Fibroblast of villous mesenchyme (primary cell): ENCODE measurements around the gene REEP1. TPM values are rescaled to one million over a fixed set of nuclear protein-coding genes. Genes with fewer than 3 reads are reported as not detected.

Experiments used
- DNase-seq: peaks from one replicate; pipeline ENCODE4 v3.0.0-alpha.2; 2010; ENCODE audit warnings: low read depth
- H3K4me3 ChIP-seq: 2 replicates; pipeline ENCODE4 v1.5.1; 2011; ENCODE audit warnings: low read depth, mild to moderate bottlenecking, low read length
- CTCF ChIP-seq: IDR thresholded peaks from 2 replicates; pipeline ENCODE4 v1.5.1; 2012; ENCODE audit warnings: low read depth, mild to moderate bottlenecking, low read length; ENCODE audit not compliant: insufficient read depth
- total RNA-seq: library from RNA; depleted of rRNA; stranded (reverse); fragments of >200 nt; gene quantifications from 2 replicates; pipeline ENCODE4 v1.2.3, GENCODE V29; 2012

REEP1 gene
- total RNA-seq, 1 donor = under 0.01 TPM

GRCh38 chr2:86272111-86272510 lies 65.3 kb downstream of the REEP1 start:
- DNase-seq = no peak
- H3K4me3 ChIP-seq = no peak overlapping the region
- no peak for TF ChIP-seq CTCF

GRCh38 chr2:86271248-86271647 lies 66.2 kb downstream of the REEP1 start:
- no peak for DNase-seq
- no peak for TF ChIP-seq CTCF
- H3K4me3 ChIP-seq = no peak overlapping the region

- TF ChIP-seq CTCF = no peak
- no peak overlapping the region for H3K4me3 ChIP-seq
- DNase-seq = no peak
Measured at GRCh38 chr2:86263956-86264355, 73.5 kb downstream of the REEP1 start.

GRCh38 chr2:86260978-86261377 lies 76.4 kb downstream of the REEP1 start:
- no peak overlapping the region for H3K4me3 ChIP-seq
- DNase-seq = no peak
- TF ChIP-seq CTCF = no peak

DNA sequence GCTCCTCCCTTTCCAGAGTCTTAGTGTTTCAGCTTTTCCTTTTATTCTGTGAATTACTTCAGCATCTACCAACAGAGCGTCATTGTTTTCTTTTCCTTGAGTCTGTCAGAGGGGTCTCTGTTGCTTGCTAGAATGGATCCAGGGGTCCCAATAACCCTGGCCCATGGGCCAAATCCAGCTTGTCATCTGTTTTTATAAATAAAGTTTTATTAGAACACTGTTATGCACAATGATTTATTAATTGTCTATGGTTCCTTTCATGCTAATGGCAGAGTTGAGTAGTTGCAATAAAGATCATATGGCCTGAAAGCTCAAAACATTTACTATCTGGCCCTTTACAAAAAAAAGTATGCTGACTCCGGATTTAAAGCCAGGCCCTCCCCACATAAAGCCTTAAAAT lies 79.3 kb downstream of the REEP1 start:
- DNase-seq = no peak
- no peak for TF ChIP-seq CTCF

GRCh38 chr2:86256982-86257381 lies 80.4 kb downstream of the REEP1 start:
- no peak overlapping the region for H3K4me3 ChIP-seq
- DNase-seq = peak; percentile 21
- TF ChIP-seq CTCF = no peak

More for the DNA sequence above, 79.3 kb downstream of the REEP1 start:
- no peak overlapping the region for H3K4me3 ChIP-seq

GRCh38 chr2:86256300-86256699 lies 81.1 kb downstream of the REEP1 start:
- H3K4me3 ChIP-seq = no peak overlapping the region
- DNase-seq = no peak
- TF ChIP-seq CTCF = no peak
